B cell (primary cell): Measurements from ENCODE around the gene WRAP73.

Experiments
- EZH2 ChIP-seq: IDR thresholded peaks from 2 replicates; pipeline ENCODE4 v1.6.1; 2012; ENCODE audit warnings: borderline replicate concordance, low read depth, mild to moderate bottlenecking, moderate library complexity, low read length; ENCODE audit not compliant: insufficient read depth, poor library complexity, severe bottlenecking
- TF ChIP-seq, protein P1 (sequence below): fragments of 200-600 bp; IDR thresholded peaks from one replicate; pipeline ENCODE4 v1.8.0; 2022; ENCODE audit warnings: antibody characterized with exemption, mild to moderate bottlenecking

DNA sequence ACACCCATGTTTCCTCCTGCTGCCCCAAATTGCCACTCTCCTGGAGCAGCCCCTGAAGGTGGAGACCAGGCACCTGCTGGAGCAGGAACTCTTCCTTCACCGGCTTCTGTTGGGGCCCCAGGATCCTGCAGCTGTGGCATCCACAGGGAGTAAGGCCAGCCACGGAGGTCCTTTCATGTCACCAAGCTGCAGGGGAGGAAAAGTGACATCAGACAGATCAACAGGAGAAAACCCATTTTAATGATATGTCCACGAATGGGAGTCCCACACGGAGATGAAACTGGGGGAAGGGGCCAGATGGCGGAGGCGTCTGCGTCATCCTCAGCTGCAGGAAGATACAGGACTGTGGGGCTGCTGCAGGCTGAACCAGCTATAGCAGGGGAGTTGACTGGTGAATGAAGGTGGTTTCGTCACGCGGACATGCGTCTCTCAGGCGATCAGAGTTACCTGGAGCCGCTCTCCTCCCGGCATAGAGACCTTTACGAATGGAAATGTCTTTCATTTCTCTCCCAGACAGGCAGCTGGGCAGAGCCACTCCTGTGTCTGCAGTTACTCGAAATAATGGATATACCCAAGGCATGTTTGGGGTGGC is 12.3 kb upstream of the WRAP73 start:
- TF ChIP-seq, protein P1, sequence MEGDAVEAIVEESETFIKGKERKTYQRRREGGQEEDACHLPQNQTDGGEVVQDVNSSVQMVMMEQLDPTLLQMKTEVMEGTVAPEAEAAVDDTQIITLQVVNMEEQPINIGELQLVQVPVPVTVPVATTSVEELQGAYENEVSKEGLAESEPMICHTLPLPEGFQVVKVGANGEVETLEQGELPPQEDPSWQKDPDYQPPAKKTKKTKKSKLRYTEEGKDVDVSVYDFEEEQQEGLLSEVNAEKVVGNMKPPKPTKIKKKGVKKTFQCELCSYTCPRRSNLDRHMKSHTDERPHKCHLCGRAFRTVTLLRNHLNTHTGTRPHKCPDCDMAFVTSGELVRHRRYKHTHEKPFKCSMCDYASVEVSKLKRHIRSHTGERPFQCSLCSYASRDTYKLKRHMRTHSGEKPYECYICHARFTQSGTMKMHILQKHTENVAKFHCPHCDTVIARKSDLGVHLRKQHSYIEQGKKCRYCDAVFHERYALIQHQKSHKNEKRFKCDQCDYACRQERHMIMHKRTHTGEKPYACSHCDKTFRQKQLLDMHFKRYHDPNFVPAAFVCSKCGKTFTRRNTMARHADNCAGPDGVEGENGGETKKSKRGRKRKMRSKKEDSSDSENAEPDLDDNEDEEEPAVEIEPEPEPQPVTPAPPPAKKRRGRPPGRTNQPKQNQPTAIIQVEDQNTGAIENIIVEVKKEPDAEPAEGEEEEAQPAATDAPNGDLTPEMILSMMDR = no peak
- no peak for TF ChIP-seq EZH2
